H1 (cell line): ENCODE data around the gene ARHGAP23. TPM values are rescaled to one million over a fixed set of nuclear protein-coding genes. Genes with fewer than 3 reads are reported as not detected.

Experiments used
- BACH1 ChIP-seq: IDR thresholded peaks from 2 replicates; pipeline ENCODE4 v1.6.1; 2012; ENCODE audit warnings: low read length, improper control_type of control experiment
- E2F6 ChIP-seq: IDR thresholded peaks from 2 replicates; pipeline ENCODE4 v1.6.1; 2012; ENCODE audit warnings: inconsistent platforms
- polyA plus RNA-seq, 7 experiments: library from polyadenylated mRNA; depleted of rRNA in 3 of 7; stranded (reverse) in 5 of 7; unstranded in 2 of 7; fragments of >200 nt in 5 of 7; fragments of 200-250 nt in 2 of 7; gene quantifications; 1 replicate in 5 of 7; 2 replicates in 1 of 7; 4 replicates in 1 of 7; pipeline versions ENCODE4 v1.2.1 to v1.2.3, GENCODE V29; 2011 to 2013; ENCODE audit warnings: missing spikeins in 2 of 7, mixed read lengths in 2 of 7
- total RNA-seq: library from RNA; stranded (reverse); fragmentation: NEBNext Ultra II Directional; extraction: Animal tissue kit (Norgen Biotek cat#: 25700); gene quantifications from 2 replicates; pipeline ENCODE4 v1.2.1, GENCODE V29; 2021

Gene ARHGAP23
- total and polyA plus RNA-seq, 2 of the 8 experiments (the other 6 are each of a cell fraction or from before 2014, with no cell fraction given): 16.3 to 107 TPM

GRCh38 chr17:38534498-38534885 is 106.2 kb downstream of the ARHGAP23 start (continued):
- no peak for TF ChIP-seq E2F6
- no peak for TF ChIP-seq BACH1
